Activated gamma-delta T cell (primary cell): ENCODE results near the gene PYGO2.
A peak's percentile ranks its signal among the peaks of the same experiment; 100 is the strongest.

Source experiments
- DNase-seq: peaks from one replicate; lab custom pipeline; 2025; lab: John Stamatoyannopoulos, UW
- total RNA-seq, 2 donors: gene quantifications; one replicate each; lab custom pipeline; 2026; lab: John Stamatoyannopoulos, UW

PYGO2 gene
- 75.5 to 78.9 reads per million in 2 donors for total RNA-seq

- DNase-seq = peak; percentile 83
Measured at GRCh38 chr1:154961207-154962155, at the start of gene PYGO2. PYGO2 (minus strand) TSS chr1:154961782; CDS start chr1:154961576, 206 bp downstream.

GRCh38 chr1:155011004-155011416 lies 49.4 kb upstream of the PYGO2 start:
- no peak for DNase-seq

GRCh38 chr1:155010211-155010918 lies 48.8 kb upstream of the PYGO2 start:
- no peak for DNase-seq

DNA sequence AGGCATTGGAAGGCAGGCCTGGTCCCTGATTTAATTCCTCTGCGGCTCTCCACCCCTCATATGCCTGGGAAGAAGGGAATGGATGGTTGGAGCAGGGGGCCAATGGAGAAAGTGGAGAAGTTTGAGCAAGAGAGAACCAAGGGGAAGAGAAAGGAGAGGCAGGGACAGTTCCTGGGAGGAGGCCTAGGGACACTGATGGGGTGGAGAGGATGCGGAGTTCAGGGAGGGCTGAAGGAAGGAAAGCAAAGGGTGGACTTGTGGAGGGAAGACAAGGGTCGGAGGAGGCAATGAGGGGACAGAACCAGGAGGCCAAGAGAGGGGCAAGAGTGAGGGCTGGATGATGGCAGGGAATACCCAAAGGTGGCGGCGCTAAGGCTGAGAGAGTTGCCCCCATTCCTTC lies 48.2 kb upstream of the PYGO2 start:
- no peak for DNase-seq

DNA sequence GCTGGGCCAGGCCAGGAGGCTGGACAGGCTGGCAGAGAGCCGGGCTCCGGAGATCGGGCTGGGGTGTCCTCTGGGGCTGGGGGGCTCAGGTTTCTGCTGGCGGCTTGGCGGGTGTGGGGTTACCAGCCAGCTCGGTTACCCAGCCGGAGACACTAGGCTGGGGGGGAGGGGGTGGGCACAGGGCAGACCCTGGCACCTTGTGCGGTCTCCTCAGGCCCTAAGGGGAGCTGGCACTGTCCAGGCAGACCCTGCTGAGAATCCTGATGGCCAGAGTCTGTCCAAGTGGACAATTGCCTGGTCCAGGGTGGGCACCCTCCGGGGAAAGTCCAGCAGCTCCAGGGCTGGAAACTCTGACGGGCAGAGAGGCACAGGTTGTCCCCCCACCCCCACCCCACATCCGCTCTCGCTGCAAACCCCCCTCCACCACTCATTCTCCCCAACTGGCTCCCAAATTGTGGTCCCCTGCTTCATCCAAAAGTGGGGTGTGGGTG lies 47.7 kb upstream of the PYGO2 start:
- DNase-seq = no peak

- DNase-seq = no peak
Measured at GRCh38 chr1:155008015-155008941, 46.7 kb upstream of the PYGO2 start.

DNA sequence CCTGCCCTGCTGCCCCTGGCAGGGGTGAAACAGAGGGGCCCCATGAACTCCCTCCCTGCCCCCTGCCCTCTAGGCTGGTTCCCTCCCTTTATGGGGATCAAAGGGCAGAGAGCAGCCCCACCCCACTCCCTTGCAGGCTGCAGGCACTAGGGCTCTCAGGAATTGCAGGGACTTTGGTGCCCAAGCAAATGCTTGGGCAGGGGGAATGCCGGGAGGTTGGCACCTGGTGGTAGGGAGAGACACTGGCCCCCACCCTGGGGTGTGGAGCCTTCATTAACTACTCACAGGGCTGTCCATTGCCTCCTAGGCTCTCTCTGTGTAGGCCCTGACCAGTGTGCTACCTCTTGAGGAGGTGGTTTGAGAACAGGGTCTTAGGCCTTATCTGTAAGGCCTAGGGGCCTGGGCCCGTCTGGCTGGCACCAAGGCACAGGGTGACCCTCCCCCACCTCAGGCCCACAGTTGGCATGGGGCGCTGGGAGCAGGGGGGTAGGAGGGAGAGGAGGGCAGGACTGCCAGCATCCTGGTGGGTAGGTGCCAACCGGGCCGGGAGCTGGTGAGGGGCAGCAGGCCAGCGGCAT lies 45.8 kb upstream of the PYGO2 start:
- no peak for DNase-seq

DNA sequence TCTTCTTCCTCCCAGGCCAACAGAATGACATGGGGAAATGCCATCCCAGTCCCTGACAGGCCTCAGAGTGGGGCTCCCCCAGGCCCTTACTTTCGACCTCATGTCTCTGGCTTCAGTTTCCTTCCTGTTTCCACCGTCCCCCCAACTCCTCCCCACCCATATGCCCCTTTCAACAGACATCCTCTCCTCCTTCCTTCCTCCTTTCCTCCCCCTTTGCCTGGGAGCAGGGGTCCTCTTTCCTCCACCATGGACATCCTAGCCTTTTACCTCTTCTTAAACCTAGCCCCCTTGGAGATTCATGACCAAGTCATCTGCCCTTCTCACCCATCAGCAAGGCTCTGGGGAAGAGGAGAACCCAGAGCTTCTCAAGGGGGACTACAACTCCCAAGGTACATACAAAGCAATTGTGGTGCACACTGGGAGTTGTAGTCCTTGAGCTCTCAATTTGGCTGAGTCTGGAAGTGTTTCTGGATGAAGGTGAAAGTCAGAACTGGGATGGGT lies 45.1 kb upstream of the PYGO2 start:
- no peak for DNase-seq

DNA sequence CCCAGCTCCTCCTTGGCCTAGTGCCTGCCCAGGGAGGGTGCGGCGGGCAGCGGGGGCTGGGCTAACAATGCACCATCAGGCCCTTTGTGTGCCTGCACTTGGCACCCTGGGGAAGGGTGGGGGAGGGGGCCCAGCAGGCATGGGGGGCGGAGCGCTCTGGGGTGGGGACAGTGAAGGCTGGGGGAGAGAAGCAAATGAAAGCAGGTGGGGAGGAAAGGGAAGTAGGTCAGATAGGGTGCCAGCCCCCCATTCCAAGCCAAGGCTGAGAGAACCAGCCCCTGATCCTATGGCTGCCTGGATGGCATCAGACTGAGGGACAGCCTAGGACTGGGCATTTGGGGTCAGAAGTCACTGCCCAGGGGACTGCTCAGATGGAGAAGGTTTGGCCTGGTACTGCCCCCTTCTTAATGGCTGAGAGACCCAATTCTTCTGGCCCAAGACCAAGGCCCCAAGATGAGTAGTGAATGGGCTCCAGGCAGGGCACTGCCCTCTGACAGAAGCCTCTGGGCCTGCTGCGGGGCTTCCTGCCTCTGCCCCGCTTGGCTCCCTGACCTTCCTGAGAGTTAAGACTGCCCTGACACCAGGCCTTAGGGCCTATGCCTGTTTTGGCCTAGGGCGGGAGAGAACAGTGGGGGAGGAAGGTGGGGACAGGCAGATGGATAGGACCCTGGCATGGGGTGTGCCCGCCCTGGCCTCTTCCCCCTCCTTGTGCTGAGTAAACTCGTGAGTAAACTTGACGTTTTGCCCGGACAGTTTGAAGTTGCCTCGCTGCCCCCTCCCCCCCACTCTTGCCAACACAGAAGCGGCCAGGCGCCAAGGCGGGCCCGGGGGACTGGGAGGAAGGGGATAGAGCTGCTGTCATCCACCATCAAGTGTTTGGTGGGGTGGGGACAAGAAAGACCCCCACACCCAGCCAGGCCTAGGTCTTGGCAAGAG lies 43.8 kb upstream of the PYGO2 start:
- no peak for DNase-seq

GRCh38 chr1:155004352-155005075 lies 42.9 kb upstream of the PYGO2 start:
- DNase-seq = no peak

DNA sequence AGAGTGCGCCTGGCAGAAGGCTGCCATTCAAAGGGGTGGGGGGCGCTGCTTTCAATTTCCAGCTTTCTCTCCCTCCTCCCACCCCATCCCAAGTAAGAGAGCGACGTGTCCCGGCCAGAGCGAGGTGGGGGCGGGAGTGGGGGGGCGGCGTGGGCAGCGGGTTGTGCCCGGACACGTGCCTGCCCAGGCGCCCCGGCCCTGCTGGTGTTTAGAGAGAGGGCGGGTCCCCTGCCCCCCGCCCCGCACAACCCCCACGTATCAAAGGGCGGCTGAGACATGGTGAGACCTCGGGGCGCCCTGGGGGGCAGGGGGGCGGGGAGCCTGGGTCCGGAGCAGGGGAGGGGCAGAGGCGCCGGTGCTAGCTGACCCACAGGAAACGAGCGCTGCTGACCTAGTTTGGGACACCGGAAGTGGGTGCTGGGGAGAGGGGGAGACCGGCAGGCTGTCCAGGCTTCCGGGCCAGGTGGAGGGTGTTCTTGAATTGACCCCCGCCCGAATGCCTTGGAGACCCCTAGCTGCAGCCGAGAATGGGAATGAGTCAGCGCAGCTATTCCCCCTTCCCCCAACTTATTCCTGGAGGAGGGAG lies 42.3 kb upstream of the PYGO2 start:
- no peak for DNase-seq

DNA sequence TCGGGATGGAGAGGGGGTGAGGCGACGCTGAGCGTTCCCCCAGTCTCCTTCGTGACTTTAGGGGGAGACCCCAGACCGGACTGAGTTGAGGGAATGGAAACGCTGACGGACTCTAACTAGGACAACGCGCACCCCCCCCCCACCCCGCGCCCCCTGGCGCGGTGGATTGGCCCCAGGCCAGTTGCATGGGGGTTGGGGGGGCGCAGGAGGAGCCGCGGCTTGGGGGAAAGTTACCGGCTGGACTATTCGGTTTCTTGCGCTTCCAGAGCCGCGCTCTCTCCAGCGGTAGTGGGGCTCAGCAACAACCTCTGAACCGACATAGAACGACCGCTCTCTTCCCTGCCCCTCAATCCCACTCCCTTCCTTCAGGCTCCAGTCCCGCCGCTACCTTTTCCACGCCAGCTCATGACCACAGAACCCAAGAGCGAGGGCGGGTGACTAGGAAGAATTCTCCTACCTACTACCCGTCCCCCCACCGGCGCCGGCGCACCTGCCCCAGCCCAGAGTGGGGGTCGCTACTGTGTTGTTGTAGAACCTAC lies 41.7 kb upstream of the PYGO2 start:
- no peak for DNase-seq

- no peak for DNase-seq
Measured at GRCh38 chr1:155002464-155003226, 41.1 kb upstream of the PYGO2 start, which contains the start of gene ZBTB7B. ZBTB7B (plus strand) TSS chr1:155002802; CDS start chr1:155014661, 11,859 bp downstream.

DNA sequence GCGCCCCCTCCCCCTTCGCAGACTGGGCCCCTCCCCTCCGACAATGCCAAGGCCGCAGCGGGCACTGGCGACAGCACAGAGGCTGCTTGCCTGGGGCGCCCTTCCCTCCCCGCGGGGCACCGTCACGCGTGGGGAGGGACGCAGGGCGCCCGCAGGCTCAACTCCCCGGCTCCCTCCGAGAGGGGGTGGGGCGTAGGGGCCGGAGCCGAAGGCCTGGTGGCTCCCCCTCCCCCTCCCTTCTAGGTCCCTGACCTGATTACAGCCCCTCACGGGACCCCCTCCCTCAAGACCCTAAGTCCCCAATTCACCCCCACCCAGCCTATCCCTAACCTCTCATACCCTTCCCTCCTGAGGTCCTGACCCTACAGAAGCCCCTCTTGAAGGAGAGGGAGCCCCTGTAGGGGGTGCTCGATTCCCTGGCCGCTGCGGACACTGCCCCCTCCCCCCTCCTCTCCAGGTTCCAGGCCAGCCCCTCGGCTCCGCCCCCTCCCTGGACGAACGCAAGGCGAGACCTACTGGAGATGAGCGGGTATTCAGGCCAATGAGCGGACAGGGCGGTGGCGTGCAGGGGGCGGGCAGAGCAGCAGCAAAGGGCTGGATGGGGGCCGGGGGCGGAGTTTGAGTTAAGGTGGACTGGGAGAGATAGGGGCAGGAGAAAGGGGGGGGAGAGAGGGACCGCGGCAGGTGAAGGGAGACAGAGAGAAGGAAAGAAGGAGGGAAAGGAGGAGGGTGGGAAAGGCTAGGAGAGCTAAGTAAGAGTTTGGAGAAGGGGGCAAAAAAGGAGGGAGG lies 40.3 kb upstream of the PYGO2 start:
- peak; percentile 91 for DNase-seq

GRCh38 chr1:155001425-155001674 lies 39.8 kb upstream of the PYGO2 start:
- no peak for DNase-seq

DNA sequence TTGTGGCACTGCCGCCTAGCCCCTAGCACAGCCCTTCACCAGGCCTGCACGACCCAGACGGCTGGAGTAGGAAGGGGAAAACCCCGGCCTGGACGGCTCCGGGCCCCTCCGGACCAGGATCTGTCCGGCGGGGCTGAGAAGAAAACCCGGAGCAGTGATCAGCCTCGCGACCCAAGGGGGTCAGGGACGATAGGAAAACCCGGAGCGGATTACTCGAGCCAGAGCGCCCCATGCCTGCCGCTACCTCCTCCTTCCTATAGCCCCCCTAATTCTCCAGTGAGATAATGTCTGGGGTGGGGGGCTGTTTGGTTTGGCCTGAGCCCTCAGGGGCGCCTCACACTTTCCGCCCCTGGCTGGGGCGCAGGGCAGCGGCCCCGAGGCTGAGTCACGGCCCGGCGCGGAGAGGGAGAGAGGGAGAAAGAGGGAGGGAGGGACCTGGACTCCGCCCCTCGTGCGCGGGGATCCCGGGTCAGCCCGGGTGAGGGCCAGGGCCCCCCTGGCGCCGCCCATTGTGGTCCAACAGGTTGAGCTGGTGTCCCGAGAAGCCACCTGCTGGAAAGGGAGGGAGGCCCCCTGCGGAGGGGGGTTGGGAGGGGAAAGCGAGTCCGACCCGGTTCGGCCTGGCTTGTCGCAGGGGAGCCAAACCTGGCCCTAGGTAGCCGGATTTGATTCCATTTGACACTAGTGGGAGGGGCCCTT lies 39.3 kb upstream of the PYGO2 start:
- DNase-seq = peak; percentile 85

DNA sequence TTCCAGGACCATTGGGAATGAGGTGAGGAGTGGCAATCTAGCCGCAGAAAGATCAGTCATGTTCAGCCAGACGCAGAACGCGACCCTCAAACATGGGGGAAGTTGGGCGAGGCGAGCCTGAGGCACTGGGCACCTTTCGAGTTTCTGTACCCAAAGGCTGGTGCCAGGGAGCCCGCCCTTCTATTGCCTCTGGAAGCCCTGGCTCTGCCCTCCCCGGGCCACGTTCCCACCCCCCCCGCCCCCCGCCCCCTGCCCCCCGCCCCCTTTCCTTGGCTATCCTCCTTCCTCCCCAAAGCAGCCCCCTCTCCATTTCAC lies 38.8 kb upstream of the PYGO2 start:
- DNase-seq = no peak
